HCT116 (cell line): ENCODE measurements around the gene SLC25A29.

ENCODE experiments used
- CTCF ChIP-seq, 3 experiments: fragments of 200-600 bp in 1 of 3; sonication (generic) in 1 of 3; IDR thresholded peaks in 2 of 3; conservative IDR thresholded peaks in 1 of 3; 2 replicates each; pipeline ENCODE4 v1.5.1; 2012 to 2017; ENCODE audit warnings: low read depth in 2 of 3, low read length in 2 of 3, antibody characterized with exemption in 1 of 3, borderline replicate concordance in 1 of 3, control low read depth in 1 of 3, mild to moderate bottlenecking in 1 of 3, mixed read lengths in 1 of 3, mixed run types in 1 of 3, moderate library complexity in 1 of 3; ENCODE audit not compliant: insufficient read depth in 1 of 3
- SIN3A ChIP-seq: IDR thresholded peaks from 2 replicates; pipeline ENCODE4 v1.6.1; 2012; ENCODE audit warnings: low read depth

- TF ChIP-seq SIN3A (no peak), CTCF (IDR thresholded peaks at IDR 0.05 in 2 of 3, conservative IDR thresholded peaks at IDR 0.05 in 1 of 3; ENCODE audit: borderline replicate concordance in 1 of 3, insufficient read depth in 1 of 3, low read depth in 2 of 3, low read length in 2 of 3) (no peak)
Observed at GRCh38 chr14:100348784-100349685, 42.8 kb upstream of the SLC25A29 start.
